Fibroblast of peridontal ligament (primary cell): Measurements from ENCODE around the gene DLK1.

Source experiments
- DNase-seq: peaks from one replicate; pipeline ENCODE4 v3.0.0-alpha.2; 2010; ENCODE audit errors: extremely low read depth

The DLK1 gene

GRCh38 chr14:100733152-100733850, 6.6 kb downstream of the DLK1 start:
- DNase-seq, result no peak

GRCh38 chr14:100734031-100734990, 7.6 kb downstream of the DLK1 start:
- DNase-seq, result no peak

- no peak for DNase-seq
Measured at GRCh38 chr14:100735271-100735670, 8.6 kb downstream of the DLK1 start.

- no peak for DNase-seq
Measured at GRCh38 chr14:100736269-100737180, 9.8 kb downstream of the DLK1 start.

- DNase-seq, result no peak
Measured at GRCh38 chr14:100737526-100737925, 10.8 kb downstream of the DLK1 start.

- DNase-seq, result no peak
Measured at GRCh38 chr14:100738269-100738691, 11.6 kb downstream of the DLK1 start.

GRCh38 chr14:100738704-100739131, 12.0 kb downstream of the DLK1 start:
- DNase-seq, result no peak

GRCh38 chr14:100739306-100739705, 12.6 kb downstream of the DLK1 start:
- no peak for DNase-seq

- no peak for DNase-seq
Measured at GRCh38 chr14:100740196-100740825, 13.6 kb downstream of the DLK1 start.

GRCh38 chr14:100740929-100741328, 14.2 kb downstream of the DLK1 start:
- DNase-seq, result no peak

- DNase-seq, result peak; percentile 5
Measured at GRCh38 chr14:100741966-100742365, 15.3 kb downstream of the DLK1 start.

- no peak for DNase-seq
Measured at GRCh38 chr14:100746326-100746725, 19.6 kb downstream of the DLK1 start.

- peak; percentile 94 for DNase-seq
Measured at GRCh38 chr14:100747021-100747586, 20.4 kb downstream of the DLK1 start.

GRCh38 chr14:100747736-100748135, 21.0 kb downstream of the DLK1 start:
- DNase-seq, result no peak

- no peak for DNase-seq
Measured at GRCh38 chr14:100748403-100748802, 21.7 kb downstream of the DLK1 start.

GRCh38 chr14:100748944-100749343, 22.3 kb downstream of the DLK1 start:
- no peak for DNase-seq

GRCh38 chr14:100749967-100750597, 23.4 kb downstream of the DLK1 start:
- no peak for DNase-seq

GRCh38 chr14:100750762-100751699, 24.3 kb downstream of the DLK1 start:
- no peak for DNase-seq

- DNase-seq, result no peak
Measured at GRCh38 chr14:100754020-100754419, 27.3 kb downstream of the DLK1 start.
